GM12878 (cell line): Measurements from ENCODE around the gene PRKAB1.

Experiments
- BACH1 ChIP-seq: fragments of 450-650 bp; IDR thresholded peaks from 2 replicates; pipeline ENCODE4 v1.6.1; 2017; ENCODE audit warnings: mild to moderate bottlenecking, borderline replicate concordance
- CBFB ChIP-seq: IDR thresholded peaks from 2 replicates; pipeline ENCODE4 v1.6.1; 2016; ENCODE audit warnings: antibody characterized with exemption, low read depth
- CTCF ChIP-seq, 3 experiments: IDR thresholded peaks in 2 of 3; conservative IDR thresholded peaks in 1 of 3; 2 replicates each; pipeline ENCODE4 v1.5.1; 2011; ENCODE audit warnings: low read depth in 3 of 3, low read length in 3 of 3, mild to moderate bottlenecking in 3 of 3, control low read depth in 2 of 3, moderate library complexity in 2 of 3, inconsistent platforms in 1 of 3, mixed read lengths in 1 of 3; ENCODE audit not compliant: control insufficient read depth in 2 of 3, insufficient read depth in 1 of 3; ENCODE audit errors: extremely low read depth in 1 of 3
- E2F4 ChIP-seq: IDR thresholded peaks from 2 replicates; pipeline ENCODE4 v1.6.1; 2012; ENCODE audit warnings: low read depth, low read length, improper control_type of control experiment
- EED ChIP-seq: sonication (generic); IDR thresholded peaks from 2 replicates; pipeline ENCODE4 v1.6.1; 2016; ENCODE audit warnings: antibody characterized with exemption, low read depth
- EGR1 ChIP-seq, 2 experiments: IDR thresholded peaks; 1 replicate in 1 of 2; 2 replicates in 1 of 2; pipeline ENCODE4 v1.6.1; 2011 to 2012; ENCODE audit warnings: low read depth in 2 of 2, low read length in 2 of 2, borderline replicate concordance in 1 of 2, mild to moderate bottlenecking in 1 of 2, moderate library complexity in 1 of 2
- POLR2A ChIP-seq: IDR thresholded peaks from 2 replicates; pipeline ENCODE4 v1.6.1; 2011; ENCODE audit warnings: low read depth, mild to moderate bottlenecking, low read length
- USF1 ChIP-seq: IDR thresholded peaks from 2 replicates; pipeline ENCODE4 v1.6.1; 2011; ENCODE audit warnings: borderline replicate concordance, low read depth, mild to moderate bottlenecking, moderate library complexity, mixed read lengths, low read length; ENCODE audit not compliant: insufficient read depth; ENCODE audit errors: extremely low read length
- ZNF274 ChIP-seq: IDR thresholded peaks from one replicate; pipeline ENCODE4 v1.8.0; 2011; ENCODE audit not compliant: insufficient read length, insufficient read depth

- TF ChIP-seq EGR1 (IDR thresholded peaks at IDR 0.05; ENCODE audit: borderline replicate concordance in 1 of 2, low read depth in 2 of 2, low read length in 2 of 2), result no peak
- TF ChIP-seq BACH1, result no peak
- TF ChIP-seq ZNF274, result no peak
- TF ChIP-seq E2F4, result no peak
- TF ChIP-seq CBFB, result no peak
- no peak for TF ChIP-seq POLR2A
- no peak for TF ChIP-seq CTCF (IDR thresholded peaks at IDR 0.05 in 2 of 3, conservative IDR thresholded peaks at IDR 0.05 in 1 of 3; ENCODE audit: control insufficient read depth in 2 of 3, extremely low read depth in 1 of 3, insufficient read depth in 1 of 3, low read depth in 3 of 3, low read length in 3 of 3)
- TF ChIP-seq USF1, result no peak
- TF ChIP-seq EED, result no peak
Observed at GRCh38 chr12:119621878-119622277, 46.1 kb upstream of the PRKAB1 start.
